T-helper 2 cell (primary cell): ENCODE data around the gene ADPRM.
A peak's percentile ranks its signal among the peaks of the same experiment; 100 is the strongest.

Experiments used
- DNase-seq, 5 experiments: peaks; one replicate each; pipeline versions ENCODE4 v3.0.0 to v3.0.0-alpha.2; 2012 to 2022

Gene ADPRM

GRCh38 chr17:10741416-10742135 lies 44.2 kb downstream of the ADPRM start:
- no peak for DNase-seq

GRCh38 chr17:10742431-10742830 lies 45.0 kb downstream of the ADPRM start:
- DNase-seq: no peak

- DNase-seq: no peak
Measured at GRCh38 chr17:10743316-10744009, 46.1 kb downstream of the ADPRM start.

- peak in 2 of 5 experiments; percentile 9 to 53 for DNase-seq
Measured at GRCh38 chr17:10744501-10745000, 47.2 kb downstream of the ADPRM start.

GRCh38 chr17:10745231-10745630 lies 47.8 kb downstream of the ADPRM start:
- DNase-seq: no peak

GRCh38 chr17:10748531-10749181 lies 51.3 kb downstream of the ADPRM start:
- DNase-seq: no peak

- DNase-seq: no peak
Measured at GRCh38 chr17:10750210-10750609, 52.8 kb downstream of the ADPRM start.

- no peak for DNase-seq
Measured at GRCh38 chr17:10751563-10751962, 54.2 kb downstream of the ADPRM start.

GRCh38 chr17:10752696-10753095 lies 55.3 kb downstream of the ADPRM start:
- DNase-seq: no peak

GRCh38 chr17:10754109-10754508 lies 56.7 kb downstream of the ADPRM start:
- peak in 1 of 5 experiments; percentile 21 for DNase-seq

- no peak for DNase-seq
Measured at GRCh38 chr17:10754861-10755591, 57.6 kb downstream of the ADPRM start.

GRCh38 chr17:10755592-10756127 lies 58.3 kb downstream of the ADPRM start:
- no peak for DNase-seq

- no peak for DNase-seq
Measured at GRCh38 chr17:10756185-10756584, 58.8 kb downstream of the ADPRM start.

- no peak for DNase-seq
Measured at GRCh38 chr17:10756619-10757018, 59.2 kb downstream of the ADPRM start.

GRCh38 chr17:10757067-10757466 lies 59.7 kb downstream of the ADPRM start:
- no peak for DNase-seq

- DNase-seq: no peak
Measured at GRCh38 chr17:10757647-10758046, 60.3 kb downstream of the ADPRM start.

- no peak for DNase-seq
Measured at GRCh38 chr17:10758062-10758461, 60.7 kb downstream of the ADPRM start.
